GM12878 (cell line): ENCODE results near the gene GPC6. TPM values are rescaled to one million over a fixed set of nuclear protein-coding genes. Genes with fewer than 3 reads are reported as not detected.

Source experiments
- ATAC-seq: fragments of 200-7000 bp; cut with Tn5 transposase; 3 replicates; pipeline ENCODE4 v1.9.1; 2020; ENCODE audit warnings: mild to moderate bottlenecking, moderate library complexity
- BruUV-seq: library from RNA; stranded (reverse); fragments of 400-500 nt; replicated peaks from 2 replicates; lab custom pipeline; 2021; lab: Mats Ljungman, UMichigan
- CTCF ChIA-PET: fragments of 300-600 bp; sonication (Branson Sonifier 250); formaldehyde crosslinking; extraction: SDS; loops from one replicate; lab custom pipeline; 2021; ENCODE audit warnings: inconsistent platforms; lab: Yijun Ruan, JAX
- POLR2A ChIA-PET: fragments of 350-600 bp; formaldehyde crosslinking; extraction: SDS; loops from one replicate; lab custom pipeline; 2021; ENCODE audit warnings: inconsistent platforms; lab: Charles Lee
- RAD21 ChIA-PET: fragments of 300-600 bp; sonication (Branson Sonifier 250); formaldehyde crosslinking; loops from one replicate; lab custom pipeline; 2023; ENCODE audit warnings: antibody characterized with exemption; ENCODE audit not compliant: unreplicated experiment; lab: Charles Lee
- SMC1A ChIA-PET: fragments of 300-600 bp; sonication (Branson Sonifier 250); formaldehyde crosslinking; loops from one replicate; lab custom pipeline; 2023; ENCODE audit not compliant: unreplicated experiment, uncharacterized antibody; lab: Charles Lee
- DNase-seq: peaks from one replicate; pipeline ENCODE4 v3.0.0-alpha.2; 2011; ENCODE audit warnings: low read depth, low spot score
- FAIRE-seq: peaks from 3 replicates; lab custom pipeline; 2011; peaks lifted over from hg19 to GRCh38; lab: Jason Lieb, UNC
- H2AFZ ChIP-seq: 2 replicates; pipeline ENCODE4 v1.6.0; 2011; ENCODE audit warnings: low read depth, low read length, control low read depth; ENCODE audit not compliant: control insufficient read depth
- H3K27ac ChIP-seq: 2 replicates; pipeline ENCODE4 v1.5.1; 2011; ENCODE audit warnings: control low read depth; ENCODE audit not compliant: control insufficient read depth, insufficient read depth
- H3K27me3 ChIP-seq, 2 experiments: replicated peaks in 1 of 2; 2 replicates each; pipeline versions ENCODE4 v1.6.0 to v1.6.1; 2011; ENCODE audit warnings: low read length in 1 of 2; ENCODE audit not compliant: control insufficient read depth in 2 of 2, insufficient read depth in 2 of 2
- H3K36me3 ChIP-seq, 2 experiments: 2 replicates each; pipeline ENCODE4 v1.5.1; 2011; ENCODE audit warnings: low read length in 1 of 2; ENCODE audit not compliant: control insufficient read depth in 2 of 2, insufficient read depth in 2 of 2
- H3K4me1 ChIP-seq: 2 replicates; pipeline ENCODE4 v1.6.1; 2011; ENCODE audit warnings: mild to moderate bottlenecking, low read length, moderate library complexity, mixed read lengths; ENCODE audit not compliant: control insufficient read depth, insufficient read depth
- H3K4me2 ChIP-seq: 2 replicates; pipeline ENCODE4 v1.6.0; 2011; ENCODE audit warnings: control low read depth; ENCODE audit not compliant: control insufficient read depth, insufficient read depth
- H3K4me3 ChIP-seq: fragments of 200-600 bp; sonication (generic); 2 replicates; pipeline ENCODE4 v1.5.1; 2016
- H3K79me2 ChIP-seq: 2 replicates; pipeline ENCODE4 v1.6.0; 2011; ENCODE audit warnings: low read length; ENCODE audit not compliant: control insufficient read depth, insufficient read depth
- H3K9ac ChIP-seq: 2 replicates; pipeline ENCODE4 v1.8.0; 2011; ENCODE audit warnings: low read length, control low read depth, mixed read lengths; ENCODE audit not compliant: control insufficient read depth, insufficient read depth
- H3K9me3 ChIP-seq: replicated peaks from 3 replicates; pipeline ENCODE4 v1.5.1; 2011; ENCODE audit warnings: mild to moderate bottlenecking, low read length; ENCODE audit not compliant: control insufficient read depth, insufficient read depth
- H4K20me1 ChIP-seq: 2 replicates; pipeline ENCODE4 v1.6.0; 2011; ENCODE audit not compliant: control insufficient read depth, insufficient read depth
- ATF7 ChIP-seq: fragments of 450-650 bp; IDR thresholded peaks from 2 replicates; pipeline ENCODE4 v1.6.1; 2016; ENCODE audit warnings: low read depth, mild to moderate bottlenecking
- CUX1 ChIP-seq: IDR thresholded peaks from 2 replicates; pipeline ENCODE4 v1.6.1; 2012; ENCODE audit warnings: improper control_type of control experiment, low read depth, low read length; ENCODE audit not compliant: insufficient replicate concordance
- DPF2 ChIP-seq: fragments of 450-650 bp; IDR thresholded peaks from 2 replicates; pipeline ENCODE4 v1.6.1; 2017; ENCODE audit warnings: mild to moderate bottlenecking
- KAT2A ChIP-seq: conservative IDR thresholded peaks from 2 replicates; pipeline ENCODE4 v1.6.1; 2011; ENCODE audit warnings: low read depth, low read length; ENCODE audit not compliant: control insufficient read depth
- NFYB ChIP-seq: IDR thresholded peaks from 2 replicates; pipeline ENCODE4 v1.6.1; 2011; ENCODE audit warnings: low read depth, mild to moderate bottlenecking, low read length, improper control_type of control experiment, moderate library complexity; ENCODE audit not compliant: insufficient read depth
- PAX8 ChIP-seq: fragments of 450-650 bp; IDR thresholded peaks from 2 replicates; pipeline ENCODE4 v1.6.1; 2017; ENCODE audit warnings: mild to moderate bottlenecking, moderate library complexity
- RELA ChIP-seq: fragments of 450-650 bp; IDR thresholded peaks from 2 replicates; pipeline ENCODE4 v1.8.0; 2014; ENCODE audit warnings: borderline replicate concordance; ENCODE audit not compliant: partially characterized antibody
- YBX1 ChIP-seq: fragments of 450-650 bp; IDR thresholded peaks from 2 replicates; pipeline ENCODE4 v1.6.1; 2016; ENCODE audit warnings: antibody characterized with exemption
- WGBS: methylation state at CpG from one replicate; pipeline ENCODE4 v1.1.6; 2016; ENCODE audit warnings: low lambda C conversion rate; ENCODE audit not compliant: insufficient replicate concordance, insufficient coverage; ENCODE audit errors: missing lambda C conversion rate; 5-methylcytosine and 5-hydroxymethylcytosine counted together
- in situ Hi-C: fragments of 300-500 bp; cut with MboI; formaldehyde crosslinking; loops from 9 replicates; pipeline ENCODE4 v1.14.3; 2018; ENCODE audit warnings: mixed read lengths
- intact Hi-C: fragments of 100-400 bp; cut with micrococcal nuclease; formaldehyde crosslinking; loops from one replicate; pipeline ENCODE4 v1.14.2; 2022; ENCODE audit not compliant: unreplicated experiment
- polyA plus RNA-seq, 11 experiments: library from polyadenylated mRNA; depleted of rRNA in 4 of 11; unstranded in 6 of 11; stranded (reverse) in 5 of 11; fragments of >200 nt; fragmentation: Nextera tagmentation in 4 of 11; fragmentation: Illumina TruSeq in 1 of 11; extraction: Ambion mirVana in 4 of 11; extraction: Trizol in 1 of 11; gene quantifications; 1 replicate in 1 of 11; 2 replicates in 10 of 11; pipeline versions ENCODE4 v1.2.1 to v1.2.3, GENCODE V29; 2011 to 2016; ENCODE audit warnings: inconsistent platforms in 2 of 11, missing spikeins in 2 of 11, low read depth in 1 of 11
- total RNA-seq, 4 experiments: library from RNA; depleted of rRNA in 3 of 4; stranded (reverse); fragments of >200 nt in 3 of 4; fragmentation: Illumina TruSeq in 1 of 4; extraction: Trizol in 1 of 4; gene quantifications; 2 replicates each; pipeline versions ENCODE4 v1.2.1 to v1.2.3, GENCODE V29; 2013 to 2021

The GPC6 gene
- total and polyA plus RNA-seq, 10 of the 15 experiments (the other 5 are each of a cell fraction or from before 2014, with no cell fraction given) = 0.03 to 0.04 (median 0.03) TPM; not detected in 7

- BruUV-seq = no TSS peak
- H3K9ac ChIP-seq = no peak overlapping the region
- ChIA-PET CTCF (no interaction called here), SMC1A (no interaction called here), POLR2A (no interaction called here), RAD21 (no interaction called here)
- DNase-seq (no peak), FAIRE-seq (no peak), ATAC-seq (no peak)
- H3K79me2 ChIP-seq = no peaks in the 10 kb centered on the region
- no peaks in the 10 kb centered on the region for H3K4me1 ChIP-seq
- H3K27ac ChIP-seq = no peak overlapping the region
- TF ChIP-seq KAT2A (no peak), ATF7 (no peak), NFYB (no peak), PAX8 (no peak), RELA (no peak), YBX1 (no peak), DPF2 (no peak), CUX1 (no peak)
- H3K36me3 ChIP-seq = no peaks in the 10 kb centered on the region
- no peaks in the 10 kb centered on the region for H4K20me1 ChIP-seq
- no peaks in the 10 kb centered on the region for H3K27me3 ChIP-seq
- WGBS = 2% methylated on average over 2 of the region's 2 CpGs
- H3K9me3 ChIP-seq = no peaks in the 10 kb centered on the region
- intact Hi-C loops = loop anchor here (10.0 kb wide), 1 partner anchor 1621 kb away; no protein-coding TSS in a partner anchor
- H3K4me3 ChIP-seq = no peak overlapping the region
- in situ Hi-C loops = no loop called here
- no peak overlapping the region for H3K4me2 ChIP-seq
- no peak overlapping the region for H2AFZ ChIP-seq
These were observed 969.1 kb downstream of the GPC6 start for GRCh38 chr13:94195715-94196114.
